GM08714 (cell line): ENCODE results near the gene DLG2.
"Not testable (repeated sequence)": the region's sequence is repeated elsewhere in the genome, so short reads cannot be mapped to it uniquely, and the experiment has no call there.

Source experiments
- H3K4me3 ChIP-seq: fragments of 200-500 bp; sonication (Bioruptor generic); 2 replicates; pipeline ENCODE4 v1.5.1; 2014; ENCODE audit warnings: mild to moderate bottlenecking, low read length, inconsistent platforms
- ZNF274 ChIP-seq: IDR thresholded peaks from 2 replicates; pipeline ENCODE4 v1.6.1; 2012; ENCODE audit warnings: mild to moderate bottlenecking, low read depth, low read length

Gene DLG2

GRCh38 chr11:84316866-84317555 lies 1310.1 kb downstream of the DLG2 start:
- H3K4me3 ChIP-seq, result no peak overlapping the region
- no peak for TF ChIP-seq ZNF274

- no peak for TF ChIP-seq ZNF274
- H3K4me3 ChIP-seq, result no peak overlapping the region
Measured at GRCh38 chr11:84313830-84314359, 1313.2 kb downstream of the DLG2 start.

- no peak overlapping the region for H3K4me3 ChIP-seq
- no peak for TF ChIP-seq ZNF274
Measured at GRCh38 chr11:84310268-84310667, 1316.9 kb downstream of the DLG2 start.

GRCh38 chr11:84308491-84308890 lies 1318.7 kb downstream of the DLG2 start:
- not testable (repeated sequence) for H3K4me3 ChIP-seq

GRCh38 chr11:84300092-84300491 lies 1327.1 kb downstream of the DLG2 start:
- no peak overlapping the region for H3K4me3 ChIP-seq
- TF ChIP-seq ZNF274, result no peak

DNA sequence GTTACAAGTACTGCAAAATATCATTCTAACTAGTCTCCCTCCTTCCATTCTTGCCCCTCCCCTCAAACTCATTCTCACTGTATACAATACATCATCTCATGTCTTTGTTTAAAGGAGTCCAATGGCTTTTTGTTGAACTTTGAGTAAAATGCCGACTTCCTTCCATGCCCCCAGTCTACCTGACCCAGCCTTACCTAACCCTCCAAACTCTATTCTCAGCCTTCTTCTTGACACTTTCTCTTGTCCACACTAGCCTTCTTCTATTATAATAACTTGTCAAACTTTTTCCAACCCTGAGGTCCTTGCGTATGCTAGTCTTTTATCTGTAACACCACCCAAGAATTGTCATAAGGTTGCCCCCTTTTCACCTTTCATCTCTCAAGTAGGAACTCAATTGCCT lies 1329.6 kb downstream of the DLG2 start:
- no peak for TF ChIP-seq ZNF274

GRCh38 chr11:84295815-84296214 lies 1331.3 kb downstream of the DLG2 start:
- no peak overlapping the region for H3K4me3 ChIP-seq
- no peak for TF ChIP-seq ZNF274

More for the DNA sequence above, 1329.6 kb downstream of the DLG2 start:
- no peak overlapping the region for H3K4me3 ChIP-seq

DNA sequence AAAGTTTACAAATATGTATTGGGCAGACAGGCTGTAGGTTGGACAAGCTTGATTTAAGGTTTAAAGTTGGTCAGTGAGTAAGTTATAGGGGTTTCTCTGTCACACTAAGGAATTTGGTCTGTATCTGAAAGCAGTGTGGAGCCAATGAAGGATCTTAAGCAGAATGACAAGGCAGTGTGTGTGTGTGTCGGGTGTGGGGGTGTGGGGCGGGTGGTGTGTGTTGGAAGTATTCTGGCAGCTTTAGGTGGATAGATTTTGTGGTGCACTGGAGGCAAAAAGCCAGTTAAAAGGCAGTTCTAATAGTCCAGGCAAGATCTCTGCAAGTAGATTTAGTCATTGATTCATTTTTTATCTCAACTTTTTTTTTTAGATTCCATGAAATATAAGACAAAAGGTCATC lies 1334.2 kb downstream of the DLG2 start:
- H3K4me3 ChIP-seq, result no peak overlapping the region
- TF ChIP-seq ZNF274, result no peak

GRCh38 chr11:84292006-84292405 lies 1335.1 kb downstream of the DLG2 start:
- H3K4me3 ChIP-seq, result no peak overlapping the region
- TF ChIP-seq ZNF274, result no peak

- no peak for TF ChIP-seq ZNF274
- no peak overlapping the region for H3K4me3 ChIP-seq
Measured at GRCh38 chr11:84290647-84291046, 1336.5 kb downstream of the DLG2 start.

- no peak for TF ChIP-seq ZNF274
- H3K4me3 ChIP-seq, result no peak overlapping the region
Measured at GRCh38 chr11:84289381-84289906, 1337.7 kb downstream of the DLG2 start.

GRCh38 chr11:84273541-84273940 lies 1353.6 kb downstream of the DLG2 start:
- no peak for TF ChIP-seq ZNF274
- no peak overlapping the region for H3K4me3 ChIP-seq

GRCh38 chr11:84270466-84270865 lies 1356.7 kb downstream of the DLG2 start:
- no peak for TF ChIP-seq ZNF274
- no peak overlapping the region for H3K4me3 ChIP-seq

DNA sequence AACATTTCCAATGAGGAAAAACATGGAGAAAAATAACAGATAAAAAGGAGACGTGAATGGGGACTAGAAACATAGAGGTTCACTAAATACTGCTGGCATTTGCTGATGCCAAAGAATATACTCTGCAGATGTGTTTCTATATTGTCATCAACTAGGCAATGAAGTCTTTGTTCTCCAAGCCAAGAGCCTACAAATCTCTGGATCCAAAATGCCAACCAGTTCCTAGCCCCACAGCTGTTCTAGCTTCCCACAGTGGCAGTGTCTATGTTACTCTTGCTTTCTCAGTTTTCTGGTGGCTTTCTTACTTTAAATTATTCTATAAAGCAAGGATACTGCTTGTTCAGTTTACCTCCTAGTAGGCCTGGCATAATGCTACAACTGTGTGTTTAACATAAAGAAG lies 1363.1 kb downstream of the DLG2 start:
- no peak for TF ChIP-seq ZNF274
- no peak overlapping the region for H3K4me3 ChIP-seq

- TF ChIP-seq ZNF274, result no peak
- no peak overlapping the region for H3K4me3 ChIP-seq
Measured at GRCh38 chr11:84261707-84262106, 1365.4 kb downstream of the DLG2 start.

DNA sequence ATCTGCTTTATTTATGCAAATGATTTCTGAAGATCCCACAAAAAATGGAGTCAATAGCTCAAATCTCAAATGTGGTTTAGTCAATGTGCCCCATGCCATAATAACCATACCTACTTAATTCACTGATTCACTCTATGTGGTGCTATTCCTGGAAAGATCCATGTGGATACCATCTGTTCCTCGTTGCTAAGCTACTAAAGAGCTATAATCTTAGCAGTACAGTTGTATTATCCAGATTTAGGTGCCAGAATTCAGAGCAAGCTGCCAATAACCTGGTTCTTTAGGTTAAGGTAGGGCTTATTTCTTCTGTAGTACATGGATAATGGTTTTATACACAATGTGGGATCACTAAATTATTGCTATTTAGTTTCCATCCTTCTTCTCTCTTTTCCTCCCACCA lies 1366.3 kb downstream of the DLG2 start:
- no peak for TF ChIP-seq ZNF274

More for the DNA sequence above, 1366.3 kb downstream of the DLG2 start:
- no peak overlapping the region for H3K4me3 ChIP-seq
